Ecto neural progenitor cell (in vitro differentiated cells): ENCODE measurements around the gene ITGB1.

Experiments used
- DNase-seq: peaks from one replicate; pipeline ENCODE4 v3.0.0-alpha.2; 2018; ENCODE audit warnings: low spot score

The ITGB1 gene

GRCh38 chr10:32955299-32955772 is 2.7 kb downstream of the ITGB1 start:
- DNase-seq, result no peak

- DNase-seq, result no peak
These were observed 3.3 kb downstream of the ITGB1 start for GRCh38 chr10:32954545-32955298.

- DNase-seq, result no peak
These were observed 4.0 kb downstream of the ITGB1 start for GRCh38 chr10:32954080-32954479.

- no peak for DNase-seq
These were observed 4.6 kb downstream of the ITGB1 start for GRCh38 chr10:32953277-32953927.

- no peak for DNase-seq
These were observed 5.3 kb downstream of the ITGB1 start for GRCh38 chr10:32952541-32953276.

- DNase-seq, result no peak
These were observed 5.9 kb downstream of the ITGB1 start for GRCh38 chr10:32952094-32952493.

GRCh38 chr10:32951111-32951510 is 6.9 kb downstream of the ITGB1 start:
- no peak for DNase-seq

- DNase-seq, result no peak
These were observed 7.4 kb downstream of the ITGB1 start for GRCh38 chr10:32950591-32951108.

- no peak for DNase-seq
These were observed 8.8 kb downstream of the ITGB1 start for GRCh38 chr10:32949221-32949678.

GRCh38 chr10:32948451-32948850 is 9.6 kb downstream of the ITGB1 start:
- no peak for DNase-seq

- no peak for DNase-seq
These were observed 10.4 kb downstream of the ITGB1 start for GRCh38 chr10:32947586-32947985.

- no peak for DNase-seq
These were observed 11.9 kb downstream of the ITGB1 start for GRCh38 chr10:32946108-32946507.

GRCh38 chr10:32943854-32944661 is 14.0 kb downstream of the ITGB1 start:
- DNase-seq, result peak; percentile 49

GRCh38 chr10:32943395-32943794 is 14.6 kb downstream of the ITGB1 start:
- DNase-seq, result no peak

GRCh38 chr10:32942081-32942480 is 15.9 kb downstream of the ITGB1 start:
- DNase-seq, result no peak

- DNase-seq, result no peak
These were observed 16.7 kb downstream of the ITGB1 start for GRCh38 chr10:32941357-32941756.

GRCh38 chr10:32940321-32941301 is 17.4 kb downstream of the ITGB1 start:
- no peak for DNase-seq

GRCh38 chr10:32939296-32940111 is 18.5 kb downstream of the ITGB1 start:
- DNase-seq, result no peak

GRCh38 chr10:32938554-32939061 is 19.4 kb downstream of the ITGB1 start:
- DNase-seq, result peak; percentile 49
